ENCODE measurements around the gene SCN4B.

SCN4B gene

GRCh38 chr11:118095493-118095892 is 57.1 kb downstream of the SCN4B start:
- Mint-ChIP-seq H3K27me3 (ENCODE audit: low read depth) (peaks cover 35% of the 10 kb centered on the region), H3K36me3 (ENCODE audit: low read depth) (no peaks in the 10 kb centered on the region), H3K9me3 (no peaks in the 10 kb centered on the region), H3K4me3 (no peak overlapping the region), H3K4me1 (ENCODE audit: low read depth) (no peaks in the 10 kb centered on the region), H3K27ac (no peak overlapping the region)

GRCh38 chr11:118092907-118093571 is 59.6 kb downstream of the SCN4B start:
- peaks cover 2% of the 10 kb centered on the region for H3K36me3 Mint-ChIP-seq (ENCODE audit: low read depth)
- peaks cover 7% of the 10 kb centered on the region for H3K9me3 Mint-ChIP-seq
- no peak overlapping the region for H3K27ac Mint-ChIP-seq
- no peaks in the 10 kb centered on the region for H3K4me1 Mint-ChIP-seq (ENCODE audit: low read depth)
- H3K4me3 Mint-ChIP-seq = no peak overlapping the region
- peaks cover 39% of the 10 kb centered on the region for H3K27me3 Mint-ChIP-seq (ENCODE audit: low read depth)

GRCh38 chr11:118091690-118092089 is 60.9 kb downstream of the SCN4B start:
- H3K4me1 Mint-ChIP-seq (ENCODE audit: low read depth) = no peaks in the 10 kb centered on the region
- H3K27me3 Mint-ChIP-seq (ENCODE audit: low read depth) = peaks cover 28% of the 10 kb centered on the region
- peaks cover 17% of the 10 kb centered on the region for H3K9me3 Mint-ChIP-seq
- no peak overlapping the region for H3K4me3 Mint-ChIP-seq
- peaks cover 2% of the 10 kb centered on the region for H3K36me3 Mint-ChIP-seq (ENCODE audit: low read depth)
- H3K27ac Mint-ChIP-seq = no peak overlapping the region

GRCh38 chr11:118090545-118091162 is 62.0 kb downstream of the SCN4B start:
- Mint-ChIP-seq H3K27ac (no peak overlapping the region), H3K9me3 (peaks cover 28% of the 10 kb centered on the region), H3K4me3 (no peak overlapping the region), H3K27me3 (ENCODE audit: low read depth) (peaks cover 21% of the 10 kb centered on the region), H3K36me3 (ENCODE audit: low read depth) (peaks cover 2% of the 10 kb centered on the region), H3K4me1 (ENCODE audit: low read depth) (no peaks in the 10 kb centered on the region)

GRCh38 chr11:118088531-118088930 is 64.1 kb downstream of the SCN4B start:
- H3K36me3 Mint-ChIP-seq (ENCODE audit: low read depth) = peaks cover 2% of the 10 kb centered on the region
- no peak overlapping the region for H3K27ac Mint-ChIP-seq
- no peak overlapping the region for H3K4me3 Mint-ChIP-seq
- no peaks in the 10 kb centered on the region for H3K4me1 Mint-ChIP-seq (ENCODE audit: low read depth)
- peaks cover 14% of the 10 kb centered on the region for H3K27me3 Mint-ChIP-seq (ENCODE audit: low read depth)
- H3K9me3 Mint-ChIP-seq = peaks cover 28% of the 10 kb centered on the region

- H3K36me3 Mint-ChIP-seq (ENCODE audit: low read depth) = peaks cover 2% of the 10 kb centered on the region
- H3K27me3 Mint-ChIP-seq (ENCODE audit: low read depth) = peaks cover 18% of the 10 kb centered on the region
- H3K4me3 Mint-ChIP-seq = no peak overlapping the region
- H3K9me3 Mint-ChIP-seq = peaks cover 28% of the 10 kb centered on the region
- H3K27ac Mint-ChIP-seq = no peak overlapping the region
- H3K4me1 Mint-ChIP-seq (ENCODE audit: low read depth) = no peaks in the 10 kb centered on the region
These were observed 64.7 kb downstream of the SCN4B start for GRCh38 chr11:118087931-118088330.

- Mint-ChIP-seq H3K36me3 (ENCODE audit: low read depth) (peaks cover 2% of the 10 kb centered on the region), H3K4me1 (ENCODE audit: low read depth) (no peaks in the 10 kb centered on the region), H3K27ac (no peak within 1 kb of the TSS), H3K4me3 (no peak within 1 kb of the TSS), H3K9me3 (peaks cover 28% of the 10 kb centered on the region), H3K27me3 (ENCODE audit: low read depth) (peaks cover 18% of the 10 kb centered on the region)
These were observed 65.5 kb downstream of the SCN4B start, which contains the start of gene SMIM35 for GRCh38 chr11:118086913-118087768. Gene SMIM35, minus strand, starts transcription at chr11:118086963. Its CDS starts 206 bp downstream, at chr11:118086757.

- H3K9me3 Mint-ChIP-seq = peaks cover 28% of the 10 kb centered on the region
- no peaks in the 10 kb centered on the region for H3K4me1 Mint-ChIP-seq (ENCODE audit: low read depth)
- no peak overlapping the region for H3K27ac Mint-ChIP-seq
- peaks cover 2% of the 10 kb centered on the region for H3K36me3 Mint-ChIP-seq (ENCODE audit: low read depth)
- H3K4me3 Mint-ChIP-seq = no peak overlapping the region
- H3K27me3 Mint-ChIP-seq (ENCODE audit: low read depth) = peaks cover 9% of the 10 kb centered on the region
These were observed 68.0 kb downstream of the SCN4B start for GRCh38 chr11:118084656-118085055.

GRCh38 chr11:118084247-118084646 is 68.4 kb downstream of the SCN4B start:
- H3K9me3 Mint-ChIP-seq = peaks cover 28% of the 10 kb centered on the region
- H3K4me3 Mint-ChIP-seq = no peak overlapping the region
- H3K27ac Mint-ChIP-seq = no peak overlapping the region
- H3K36me3 Mint-ChIP-seq (ENCODE audit: low read depth) = peaks cover 2% of the 10 kb centered on the region
- peaks cover 9% of the 10 kb centered on the region for H3K27me3 Mint-ChIP-seq (ENCODE audit: low read depth)
- no peaks in the 10 kb centered on the region for H3K4me1 Mint-ChIP-seq (ENCODE audit: low read depth)

All from T-helper 1 cell treated with Interleukin-12 subunit alpha and Interleukin-12 subunit beta and Interleukin-4 antibody, amounts not matched to agents 30 μg/mL and 1 μg/mL, for 36 hours (primary cell).